ENCODE data around the gene CHD3. TPM values are rescaled to one million over a fixed set of nuclear protein-coding genes. Genes with fewer than 3 reads are reported as not detected.

CHD3 gene
- total RNA-seq, 6 donors from 2014 or later = 68.1 to 183 (median 91.3) TPM

DNA sequence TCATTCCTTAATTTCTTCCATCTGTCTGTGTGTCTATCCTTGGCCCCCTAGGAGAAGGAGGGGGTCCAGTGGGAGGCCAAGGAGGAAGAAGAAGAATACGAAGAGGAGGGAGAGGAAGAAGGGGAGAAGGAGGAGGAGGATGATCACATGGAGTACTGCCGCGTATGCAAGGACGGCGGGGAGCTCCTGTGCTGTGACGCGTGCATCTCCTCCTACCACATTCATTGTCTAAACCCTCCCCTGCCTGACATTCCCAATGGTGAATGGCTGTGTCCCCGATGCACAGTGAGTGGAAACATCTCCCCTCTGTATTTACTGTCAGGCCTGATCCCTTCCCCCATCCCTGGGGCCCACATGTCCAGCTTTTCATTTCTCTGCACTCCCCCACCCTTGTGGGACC lies 6.3 kb downstream of the CHD3 start:
- Histone ChIP-seq H3K9me3 (no peaks in the 10 kb centered on the region), H3K27me3 (no peaks in the 10 kb centered on the region), H3K36me3 (peaks cover 29 to 90% (median 66%) of the 10 kb centered on the region in 4 donors), H3K27ac (no peak overlapping the region), H3K4me1 (peaks cover 4 to 6% (median 5%) of the 10 kb centered on the region in 4 donors), H3K4me3 (no peak overlapping the region)
- WGBS, 2 donors = 88 to 91% methylated on average over 8 of the region's 8 CpGs
- ATAC-seq (ENCODE audit: low FRiP score in 2 of 2) (no peak), DNase-seq (no peak)
- TF ChIP-seq POLR2AphosphoS5 (IDR thresholded peaks at IDR 0.05) (no peak), EP300 (IDR thresholded peaks at IDR 0.05) (no peak), POLR2A (IDR thresholded peaks at IDR 0.05) (no peak)
- TF ChIP-seq, protein P1, sequence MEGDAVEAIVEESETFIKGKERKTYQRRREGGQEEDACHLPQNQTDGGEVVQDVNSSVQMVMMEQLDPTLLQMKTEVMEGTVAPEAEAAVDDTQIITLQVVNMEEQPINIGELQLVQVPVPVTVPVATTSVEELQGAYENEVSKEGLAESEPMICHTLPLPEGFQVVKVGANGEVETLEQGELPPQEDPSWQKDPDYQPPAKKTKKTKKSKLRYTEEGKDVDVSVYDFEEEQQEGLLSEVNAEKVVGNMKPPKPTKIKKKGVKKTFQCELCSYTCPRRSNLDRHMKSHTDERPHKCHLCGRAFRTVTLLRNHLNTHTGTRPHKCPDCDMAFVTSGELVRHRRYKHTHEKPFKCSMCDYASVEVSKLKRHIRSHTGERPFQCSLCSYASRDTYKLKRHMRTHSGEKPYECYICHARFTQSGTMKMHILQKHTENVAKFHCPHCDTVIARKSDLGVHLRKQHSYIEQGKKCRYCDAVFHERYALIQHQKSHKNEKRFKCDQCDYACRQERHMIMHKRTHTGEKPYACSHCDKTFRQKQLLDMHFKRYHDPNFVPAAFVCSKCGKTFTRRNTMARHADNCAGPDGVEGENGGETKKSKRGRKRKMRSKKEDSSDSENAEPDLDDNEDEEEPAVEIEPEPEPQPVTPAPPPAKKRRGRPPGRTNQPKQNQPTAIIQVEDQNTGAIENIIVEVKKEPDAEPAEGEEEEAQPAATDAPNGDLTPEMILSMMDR (IDR thresholded peaks at IDR 0.05) = no peak

- H3K4me1 ChIP-seq = no peaks in the 10 kb centered on the region
- no peaks in the 10 kb centered on the region for H3K27me3 ChIP-seq
- ATAC-seq (ENCODE audit: low FRiP score in 2 of 2) = no peak
- H3K27ac ChIP-seq = no peak overlapping the region
- H3K36me3 ChIP-seq = peaks cover 42 to 92% (median 79%) of the 10 kb centered on the region in 4 donors
- TF ChIP-seq, protein P1 (IDR thresholded peaks at IDR 0.05) = no peak
- TF ChIP-seq POLR2A (IDR thresholded peaks at IDR 0.05) = no peak
- no peak for TF ChIP-seq EP300 (IDR thresholded peaks at IDR 0.05)
- TF ChIP-seq POLR2AphosphoS5 (IDR thresholded peaks at IDR 0.05) = no peak
- DNase-seq = no peak
- no peak overlapping the region for H3K4me3 ChIP-seq
- no peaks in the 10 kb centered on the region for H3K9me3 ChIP-seq
- WGBS, 2 donors = 93% methylated on average over 10 to 13 of the region's 13 CpGs
Measured at GRCh38 chr17:7897090-7897489, 8.5 kb downstream of the CHD3 start.

GRCh38 chr17:7897773-7898172 lies 9.2 kb downstream of the CHD3 start:
- WGBS, 2 donors = 40 to 49% methylated on average over 6 of the region's 6 CpGs
- TF ChIP-seq, protein P1 (IDR thresholded peaks at IDR 0.05) = peak in 5 of 6 experiments; percentile 47 to 78 (median 62)
- TF ChIP-seq EP300 (IDR thresholded peaks at IDR 0.05) = no peak

DNA sequence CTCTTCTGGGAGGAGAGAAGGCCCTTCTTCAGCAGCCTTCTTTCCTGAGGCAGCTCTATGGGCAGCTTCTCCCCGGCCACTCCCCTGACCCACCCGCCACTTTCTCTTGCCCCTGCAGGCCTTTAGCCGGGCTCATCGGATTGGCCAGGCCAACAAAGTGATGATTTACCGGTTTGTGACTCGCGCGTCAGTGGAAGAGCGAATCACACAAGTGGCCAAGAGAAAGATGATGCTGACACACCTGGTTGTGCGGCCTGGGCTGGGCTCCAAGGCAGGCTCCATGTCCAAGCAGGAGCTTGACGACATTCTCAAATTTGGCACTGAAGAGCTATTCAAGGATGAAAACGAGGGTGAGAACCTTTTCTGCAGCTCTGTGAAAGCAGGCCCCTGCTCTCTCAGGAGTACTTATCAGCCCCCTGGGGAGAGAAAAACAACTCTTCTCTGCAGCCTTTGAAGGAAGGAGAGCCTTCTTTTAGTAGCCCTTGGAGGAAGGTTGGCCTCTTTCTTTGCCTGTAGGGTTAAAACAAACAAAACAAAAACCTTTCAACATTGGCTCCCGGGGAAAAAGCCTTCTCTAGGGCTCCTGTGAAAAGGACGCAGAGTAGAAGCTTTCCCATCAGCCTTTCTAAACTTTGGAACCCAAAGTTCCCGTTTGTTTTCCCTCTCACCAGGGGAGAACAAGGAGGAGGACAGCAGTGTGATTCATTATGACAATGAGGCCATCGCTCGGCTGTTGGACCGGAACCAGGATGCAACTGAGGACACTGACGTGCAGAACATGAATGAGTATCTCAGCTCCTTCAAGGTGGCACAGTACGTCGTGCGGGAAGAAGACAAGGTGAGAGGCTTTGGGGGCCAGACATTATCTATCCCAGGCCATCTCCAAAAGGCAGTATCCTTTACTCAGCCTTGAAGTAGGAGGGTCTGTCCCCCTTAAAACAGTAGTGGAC lies 14.8 kb downstream of the CHD3 start:
- Histone ChIP-seq H3K4me3 (no peak overlapping the region), H3K4me1 (no peaks in the 10 kb centered on the region), H3K27me3 (no peaks in the 10 kb centered on the region), H3K36me3 (peaks cover 60 to 100% (median 99%) of the 10 kb centered on the region in 4 donors), H3K27ac (no peak overlapping the region), H3K9me3 (no peaks in the 10 kb centered on the region)
- TF ChIP-seq EP300 (IDR thresholded peaks at IDR 0.05) (no peak), POLR2AphosphoS5 (IDR thresholded peaks at IDR 0.05) (no peak), POLR2A (IDR thresholded peaks at IDR 0.05) (no peak)
- TF ChIP-seq, protein P1 (IDR thresholded peaks at IDR 0.05) = no peak
- DNase-seq = no peak
- no peak for ATAC-seq (ENCODE audit: low FRiP score in 2 of 2)
- WGBS, 2 donors = 83 to 87% methylated on average over 22 of the region's 22 CpGs

More at GRCh38 chr17:7897773-7898172, 9.2 kb downstream of the CHD3 start:
- DNase-seq = no peak
- Histone ChIP-seq H3K4me1 (no peaks in the 10 kb centered on the region), H3K27me3 (no peaks in the 10 kb centered on the region), H3K36me3 (peaks cover 44 to 98% (median 84%) of the 10 kb centered on the region in 4 donors), H3K4me3 (no peak overlapping the region), H3K9me3 (no peaks in the 10 kb centered on the region), H3K27ac (no peak overlapping the region)
- ATAC-seq (ENCODE audit: low FRiP score in 2 of 2) = peak in 1 of 2 donors; percentile 63
